Measurements from ENCODE around the gene NOC2L. TPM values are rescaled to one million over a fixed set of nuclear protein-coding genes. Genes with fewer than 3 reads are reported as not detected.

The NOC2L gene
- total and polyA plus RNA-seq, 7 experiments from 2014 or later, result 46.6 to 88.3 (median 67.9) TPM

DNA sequence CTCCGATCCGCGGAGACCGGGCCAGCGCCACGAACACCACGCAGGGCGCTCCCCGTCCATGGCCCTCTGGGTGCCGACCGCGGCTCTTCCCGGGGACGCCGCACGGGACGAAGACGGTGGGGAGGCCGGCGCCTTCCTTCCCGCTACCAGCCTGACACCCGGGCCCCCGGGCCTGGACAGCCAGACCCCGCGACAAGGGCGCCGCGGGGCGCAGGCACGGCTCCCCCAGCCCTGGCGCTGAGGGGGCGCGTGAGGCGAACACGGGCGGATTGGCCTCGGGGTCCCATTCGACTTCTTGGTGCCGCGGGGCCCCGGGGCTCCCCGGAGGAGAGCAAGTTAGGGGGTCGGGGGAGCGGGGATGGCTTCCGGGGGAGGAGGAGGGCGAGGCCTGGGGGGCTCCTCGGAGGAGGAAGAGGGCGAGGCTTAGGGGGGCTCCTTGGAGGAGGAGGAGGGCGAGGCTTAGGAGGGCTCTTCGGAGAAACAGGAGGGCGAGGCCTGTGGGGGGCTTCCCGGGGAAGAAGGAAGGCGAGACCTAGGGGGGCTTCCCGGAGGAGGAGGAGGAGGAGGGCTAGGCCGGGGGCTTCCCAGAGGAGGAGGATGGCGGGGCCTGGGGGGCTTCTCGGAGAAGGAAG lies 791 bp upstream of the NOC2L start:
- Mint-ChIP-seq H3K4me1 (peaks cover 12 to 28% (median 21%) of the 10 kb centered on the region in 7 donors), H3K27me3 (peaks cover 0 to 2% (median 0%) of the 10 kb centered on the region in 5 donors), H3K9me3 (no peaks in the 10 kb centered on the region), H3K27ac (peak overlapping the region in 5 of 9 donors; percentile 14 to 85 (median 48)), H3K4me3 (peak overlapping the region; percentile 83 to 95 (median 90)), H3K36me3 (peaks cover 5 to 12% (median 10%) of the 10 kb centered on the region in 5 donors)
- CTCF ChIA-PET, result no interaction called here
- intact Hi-C loops (cut with micrococcal nuclease), result loop anchor here in 1 of 2 donors (1.0 to 2.0 kb wide), 5 partner anchors 7 to 415 kb away; partner anchors contain the start of genes AURKAIP1 and PUSL1
- peaks cover 0 to 40% (median 14%) of the 10 kb centered on the region in 3 experiments for H3K36me3 ChIP-seq (ENCODE audit: control insufficient read depth in 2 of 3, insufficient read depth in 3 of 3, low read length in 3 of 3)
- H3K4me3 ChIP-seq (ENCODE audit: low read length), result peak overlapping the region; percentile 60
- DNase-seq (peak in 4 of 9 donors; percentile 38 to 46 (median 42)), ATAC-seq (peak; percentile 8)
- H3K4me1 ChIP-seq (ENCODE audit: control insufficient read depth in 2 of 2, insufficient read depth in 2 of 2, low read length in 2 of 2), result peaks cover 8 to 12% of the 10 kb centered on the region in 2 donors
- H3K9me3 ChIP-seq (ENCODE audit: control insufficient read depth in 2 of 3, low read length in 3 of 3), result no peaks in the 10 kb centered on the region
- H3K27ac ChIP-seq (ENCODE audit: low read depth, low read length), result peak overlapping the region; percentile 89
- H3K27me3 ChIP-seq (ENCODE audit: control insufficient read depth in 2 of 2, insufficient read depth in 2 of 2, low read length in 2 of 2), result no peaks in the 10 kb centered on the region
- POLR2A ChIA-PET, result interaction anchor here (0.9 to 1.3 kb wide), 2 partner anchors 11 to 447 kb away, joined by 4 to 5 read pairs; partner anchors contain the start of gene MRPL20

DNA sequence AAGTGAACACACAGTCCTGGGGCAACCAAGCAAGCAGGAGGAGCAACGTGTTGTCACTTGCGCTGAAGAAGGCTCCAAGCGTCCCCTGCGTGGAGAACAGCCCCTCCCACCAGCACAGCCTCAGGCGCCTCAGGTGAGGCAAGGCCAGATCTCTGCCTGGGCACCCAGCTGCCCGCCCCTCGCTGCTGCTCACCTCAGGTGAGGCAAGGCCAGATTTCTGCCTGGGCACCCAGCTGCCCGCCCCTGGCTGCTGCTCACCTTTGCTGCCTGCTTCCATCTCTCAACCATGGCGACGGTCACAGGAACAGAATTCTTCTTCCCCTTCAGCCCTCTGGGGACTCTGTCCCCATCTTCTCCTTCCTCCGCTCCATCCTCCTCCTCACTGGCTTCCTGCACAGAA lies 2.4 kb downstream of the NOC2L start:
- Mint-ChIP-seq H3K27me3 (peaks cover 0 to 2% (median 0%) of the 10 kb centered on the region in 5 donors), H3K4me1 (peaks cover 12 to 26% (median 21%) of the 10 kb centered on the region in 7 donors), H3K9me3 (no peaks in the 10 kb centered on the region), H3K4me3 (peak overlapping the region in 4 of 10 donors; percentile 13 to 89 (median 34)), H3K27ac (no peak overlapping the region), H3K36me3 (peaks cover 9 to 25% (median 10%) of the 10 kb centered on the region in 5 donors)
- no peak overlapping the region for H3K4me3 ChIP-seq (ENCODE audit: low read length)
- ATAC-seq (no peak), DNase-seq (no peak)
- CTCF ChIA-PET, result no interaction called here
- intact Hi-C loops (cut with micrococcal nuclease), result no loop called here
- no peaks in the 10 kb centered on the region for H3K27me3 ChIP-seq (ENCODE audit: control insufficient read depth in 2 of 2, insufficient read depth in 2 of 2, low read length in 2 of 2)
- H3K36me3 ChIP-seq (ENCODE audit: control insufficient read depth in 2 of 3, insufficient read depth in 3 of 3, low read length in 3 of 3), result peaks cover 0 to 60% (median 25%) of the 10 kb centered on the region in 3 experiments
- H3K4me1 ChIP-seq (ENCODE audit: control insufficient read depth in 2 of 2, insufficient read depth in 2 of 2, low read length in 2 of 2), result peaks cover 8 to 12% of the 10 kb centered on the region in 2 donors
- no peaks in the 10 kb centered on the region for H3K9me3 ChIP-seq (ENCODE audit: control insufficient read depth in 2 of 3, low read length in 3 of 3)
- no peak overlapping the region for H3K27ac ChIP-seq (ENCODE audit: low read depth, low read length)
- POLR2A ChIA-PET, result no interaction called here

DNA sequence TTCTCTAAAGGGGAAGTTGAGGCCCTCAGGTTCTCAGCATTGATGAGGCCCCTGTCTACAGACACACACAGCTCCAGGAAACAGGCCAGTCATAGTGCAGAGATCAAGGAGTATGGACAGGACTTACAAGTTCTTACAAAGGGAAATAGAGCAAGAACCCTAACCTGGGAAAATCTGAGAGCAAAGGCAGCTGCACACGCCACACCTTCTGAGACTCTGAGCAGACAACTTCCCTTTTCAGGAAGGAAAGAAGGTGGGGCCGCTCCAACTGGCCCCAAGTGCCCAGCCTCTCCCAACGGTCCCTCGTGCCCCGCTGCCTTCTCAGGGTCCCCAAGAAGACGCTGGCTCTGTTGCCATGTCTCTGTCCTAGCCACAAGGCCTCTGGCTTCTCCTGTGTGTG lies 3.6 kb downstream of the NOC2L start:
- intact Hi-C loops (cut with micrococcal nuclease), result no loop called here
- ChIA-PET POLR2A (interaction anchor here (0.6 kb wide), 1 partner anchor 15 kb away, joined by 3 read pairs; no protein-coding TSS in a partner anchor), CTCF (no interaction called here)
- Histone ChIP-seq H3K27ac (ENCODE audit: low read depth, low read length) (no peak overlapping the region), H3K9me3 (ENCODE audit: control insufficient read depth in 2 of 3, low read length in 3 of 3) (no peaks in the 10 kb centered on the region), H3K4me1 (ENCODE audit: control insufficient read depth in 2 of 2, insufficient read depth in 2 of 2, low read length in 2 of 2) (peaks cover 8 to 12% of the 10 kb centered on the region in 2 donors), H3K36me3 (ENCODE audit: control insufficient read depth in 2 of 3, insufficient read depth in 3 of 3, low read length in 3 of 3) (peaks cover 0 to 72% (median 27%) of the 10 kb centered on the region in 3 experiments), H3K27me3 (ENCODE audit: control insufficient read depth in 2 of 2, insufficient read depth in 2 of 2, low read length in 2 of 2) (no peaks in the 10 kb centered on the region), H3K4me3 (ENCODE audit: low read length) (no peak overlapping the region)
- Mint-ChIP-seq H3K27me3 (peaks cover 0 to 2% (median 0%) of the 10 kb centered on the region in 5 donors), H3K4me3 (peak overlapping the region in 1 of 10 donors; percentile 34), H3K4me1 (peaks cover 14 to 26% (median 20%) of the 10 kb centered on the region in 7 donors), H3K9me3 (no peaks in the 10 kb centered on the region), H3K27ac (no peak overlapping the region), H3K36me3 (peaks cover 10 to 32% (median 14%) of the 10 kb centered on the region in 5 donors)
- no peak for ATAC-seq
- DNase-seq, result no peak

DNA sequence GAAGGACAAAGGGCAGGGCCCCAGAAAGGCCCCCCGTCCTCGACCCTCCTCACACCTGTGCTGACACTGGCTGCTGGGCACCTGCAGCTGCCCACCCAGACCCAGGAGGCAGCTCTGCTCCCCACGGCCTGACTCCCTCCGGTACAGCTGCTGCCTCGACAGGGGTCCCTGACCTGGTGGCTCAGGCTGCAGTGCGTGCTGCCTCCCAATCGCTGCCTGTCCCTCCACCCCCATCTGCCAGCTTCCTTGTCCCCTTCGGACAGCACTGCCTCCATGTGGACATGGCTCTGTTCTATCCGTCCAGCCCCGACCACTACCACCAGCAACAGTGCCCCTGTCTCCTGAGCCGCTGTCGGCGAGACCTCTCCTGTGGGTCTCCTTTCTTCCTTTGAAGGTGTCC lies 4.1 kb downstream of the NOC2L start:
- Mint-ChIP-seq H3K4me1 (peaks cover 13 to 26% (median 20%) of the 10 kb centered on the region in 7 donors), H3K36me3 (peaks cover 10 to 38% (median 17%) of the 10 kb centered on the region in 5 donors), H3K27ac (no peak overlapping the region), H3K27me3 (no peaks in the 10 kb centered on the region), H3K9me3 (no peaks in the 10 kb centered on the region), H3K4me3 (no peak overlapping the region)
- ATAC-seq (no peak), DNase-seq (no peak)
- POLR2A ChIA-PET, result interaction anchor here (0.6 kb wide), 1 partner anchor 14 kb away, joined by 3 read pairs; no protein-coding TSS in a partner anchor
- Histone ChIP-seq H3K4me1 (ENCODE audit: control insufficient read depth in 2 of 2, insufficient read depth in 2 of 2, low read length in 2 of 2) (peaks cover 8 to 12% of the 10 kb centered on the region in 2 donors), H3K4me3 (ENCODE audit: low read length) (no peak overlapping the region), H3K36me3 (ENCODE audit: control insufficient read depth in 2 of 3, insufficient read depth in 3 of 3, low read length in 3 of 3) (peaks cover 0 to 77% (median 32%) of the 10 kb centered on the region in 3 experiments), H3K27ac (ENCODE audit: low read depth, low read length) (no peak overlapping the region), H3K9me3 (ENCODE audit: control insufficient read depth in 2 of 3, low read length in 3 of 3) (no peaks in the 10 kb centered on the region), H3K27me3 (ENCODE audit: control insufficient read depth in 2 of 2, insufficient read depth in 2 of 2, low read length in 2 of 2) (no peaks in the 10 kb centered on the region)
- CTCF ChIA-PET, result no interaction called here
- intact Hi-C loops (cut with micrococcal nuclease), result no loop called here

DNA sequence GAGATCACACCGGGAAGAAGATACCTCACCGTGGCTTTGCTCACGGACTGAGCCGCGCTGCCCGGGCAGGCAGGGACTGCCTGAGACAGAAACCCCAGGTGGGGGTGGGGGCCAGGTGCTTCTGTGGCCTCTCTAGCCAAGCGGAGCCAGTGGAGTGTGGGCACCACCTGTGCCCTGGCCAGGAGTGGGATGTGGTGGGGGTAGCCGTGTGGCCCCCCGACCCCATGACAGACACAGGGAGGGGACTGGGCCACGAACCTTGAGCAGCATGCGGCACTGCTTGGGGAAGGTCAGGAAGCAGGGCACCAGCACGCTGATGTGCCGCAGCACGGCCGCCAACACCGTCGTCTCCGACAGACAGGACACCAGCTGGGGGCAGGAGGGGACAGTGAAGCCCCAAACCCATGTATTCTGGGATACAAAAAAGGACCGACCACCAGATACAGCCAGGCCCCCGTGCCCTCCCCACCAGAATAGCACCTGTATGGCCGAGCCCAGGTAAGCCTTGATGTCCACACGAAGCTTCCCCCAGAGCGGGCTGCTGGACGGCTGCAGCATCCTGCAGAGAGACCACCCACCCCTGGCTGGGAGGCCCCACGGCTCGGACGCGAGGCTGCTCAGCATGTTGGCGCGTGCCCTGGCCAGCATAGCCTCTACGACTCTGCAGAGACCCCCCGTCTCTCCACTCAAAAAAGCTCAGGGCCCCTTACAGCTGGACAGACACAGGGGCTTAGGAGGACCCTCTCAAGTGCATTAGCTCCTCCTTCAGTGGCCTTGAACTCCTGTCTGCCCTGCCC lies 5.3 kb downstream of the NOC2L start:
- ChIA-PET POLR2A (no interaction called here), CTCF (no interaction called here)
- peaks cover 13 to 47% (median 20%) of the 10 kb centered on the region in 5 donors for H3K36me3 Mint-ChIP-seq
- H3K4me1 Mint-ChIP-seq, result peaks cover 13 to 26% (median 20%) of the 10 kb centered on the region in 7 donors
- no peak overlapping the region for H3K27ac Mint-ChIP-seq
- peaks cover 8 to 12% of the 10 kb centered on the region in 2 donors for H3K4me1 ChIP-seq (ENCODE audit: control insufficient read depth in 2 of 2, insufficient read depth in 2 of 2, low read length in 2 of 2)
- H3K36me3 ChIP-seq (ENCODE audit: control insufficient read depth in 2 of 3, insufficient read depth in 3 of 3, low read length in 3 of 3), result peaks cover 0 to 85% (median 35%) of the 10 kb centered on the region in 3 experiments
- DNase-seq (no peak), ATAC-seq (no peak)
- H3K9me3 ChIP-seq (ENCODE audit: control insufficient read depth in 2 of 3, low read length in 3 of 3), result no peaks in the 10 kb centered on the region
- no peak overlapping the region for H3K27ac ChIP-seq (ENCODE audit: low read depth, low read length)
- intact Hi-C loops (cut with micrococcal nuclease), result no loop called here
- H3K4me3 Mint-ChIP-seq, result no peak overlapping the region
- H3K27me3 Mint-ChIP-seq, result no peaks in the 10 kb centered on the region
- H3K9me3 Mint-ChIP-seq, result no peaks in the 10 kb centered on the region
- H3K4me3 ChIP-seq (ENCODE audit: low read length), result no peak overlapping the region
- no peaks in the 10 kb centered on the region for H3K27me3 ChIP-seq (ENCODE audit: control insufficient read depth in 2 of 2, insufficient read depth in 2 of 2, low read length in 2 of 2)

DNA sequence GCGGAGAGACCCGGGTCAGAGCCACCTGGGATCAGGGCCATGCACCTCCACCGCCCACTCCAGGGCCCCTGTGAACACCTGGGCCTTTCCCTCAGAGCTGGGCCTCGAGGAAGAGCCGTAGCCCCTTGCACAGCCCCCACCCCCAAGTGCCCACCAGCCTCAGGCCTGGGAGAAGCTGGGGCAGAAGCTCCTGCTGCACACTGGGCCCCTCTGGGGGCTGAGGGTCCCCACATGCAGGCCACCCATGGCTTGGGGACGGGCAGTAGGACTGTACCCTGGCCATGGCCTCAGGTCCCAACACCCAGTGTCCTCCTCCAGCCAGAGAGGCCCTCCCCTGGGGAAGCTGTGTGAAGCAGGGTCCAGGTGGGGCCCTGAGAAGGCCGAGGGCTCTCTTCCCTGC lies 6.5 kb downstream of the NOC2L start:
- Mint-ChIP-seq H3K4me3 (no peak overlapping the region), H3K27ac (no peak overlapping the region), H3K36me3 (peaks cover 14 to 47% (median 18%) of the 10 kb centered on the region in 5 donors), H3K4me1 (peaks cover 4 to 15% (median 9%) of the 10 kb centered on the region in 7 donors), H3K9me3 (no peaks in the 10 kb centered on the region), H3K27me3 (no peaks in the 10 kb centered on the region)
- Histone ChIP-seq H3K36me3 (ENCODE audit: control insufficient read depth in 2 of 3, insufficient read depth in 3 of 3, low read length in 3 of 3) (peaks cover 0 to 95% (median 35%) of the 10 kb centered on the region in 3 experiments), H3K4me3 (ENCODE audit: low read length) (no peak overlapping the region), H3K4me1 (ENCODE audit: control insufficient read depth in 2 of 2, insufficient read depth in 2 of 2, low read length in 2 of 2) (peaks cover 2 to 3% of the 10 kb centered on the region in 2 donors), H3K9me3 (ENCODE audit: control insufficient read depth in 2 of 3, low read length in 3 of 3) (no peaks in the 10 kb centered on the region), H3K27me3 (ENCODE audit: control insufficient read depth in 2 of 2, insufficient read depth in 2 of 2, low read length in 2 of 2) (no peaks in the 10 kb centered on the region), H3K27ac (ENCODE audit: low read depth, low read length) (no peak overlapping the region)
- POLR2A ChIA-PET, result interaction anchor here (1.0 kb wide), 1 partner anchor 9 kb away, joined by 3 read pairs; no protein-coding TSS in a partner anchor
- intact Hi-C loops (cut with micrococcal nuclease), result no loop called here
- no peak for DNase-seq
- no peak for ATAC-seq
- CTCF ChIA-PET, result no interaction called here
